GM12891 (cell line): Measurements from ENCODE around the gene PUS10.

ENCODE experiments used
- POLR2A ChIP-seq: IDR thresholded peaks from 2 replicates; pipeline ENCODE4 v1.6.1; 2011; ENCODE audit warnings: low read depth, low read length, control low read depth
- POLR2AphosphoS5 ChIP-seq: IDR thresholded peaks from 2 replicates; pipeline ENCODE4 v1.6.1; 2011; ENCODE audit warnings: low read depth, low read length, control low read depth
- SPI1 ChIP-seq: IDR thresholded peaks from 2 replicates; pipeline ENCODE4 v1.6.1; 2011; ENCODE audit warnings: low read depth, low read length, control low read depth
- TAF1 ChIP-seq: IDR thresholded peaks from 2 replicates; pipeline ENCODE4 v1.6.1; 2011; ENCODE audit warnings: low read depth, low read length, control low read depth

DNA sequence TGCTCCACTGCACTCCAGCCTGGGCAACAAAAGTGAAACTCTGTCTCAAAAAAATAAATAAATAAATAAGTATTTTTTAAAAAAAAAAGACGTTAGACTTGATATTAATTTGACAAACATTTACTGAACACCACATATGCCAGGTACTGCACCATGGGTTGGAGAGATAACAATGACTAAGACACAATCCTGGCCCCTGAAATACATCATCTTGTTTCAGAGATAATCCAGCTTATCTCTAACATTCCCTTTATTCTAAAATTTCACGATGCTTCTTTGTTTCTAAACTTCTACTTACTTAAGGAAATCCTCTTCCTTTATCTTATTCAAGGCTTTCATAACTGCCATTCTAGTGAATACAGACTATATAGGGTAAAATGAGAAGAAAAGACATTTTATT is 55.5 kb downstream of the PUS10 start:
- no peak for TF ChIP-seq POLR2A
- no peak for TF ChIP-seq POLR2AphosphoS5
- no peak for TF ChIP-seq SPI1
- TF ChIP-seq TAF1 = no peak
